Measurements from ENCODE around the gene LTB4R2. TPM values are rescaled to one million over a fixed set of nuclear protein-coding genes. Genes with fewer than 3 reads are reported as not detected.
"Not testable (repeated sequence)": the region's sequence is repeated elsewhere in the genome, so short reads cannot be mapped to it uniquely, and the experiment has no call there.

Gene LTB4R2
- total RNA-seq, 1 donor = 12.6 TPM

- no peak overlapping the region for H3K4me3 ChIP-seq (ENCODE audit: low read length)
- H3K4me1 ChIP-seq (ENCODE audit: insufficient read depth, low read length) = peaks cover 76% of the 10 kb centered on the region
- H3K9me3 ChIP-seq (ENCODE audit: low read depth, low read length) = no peaks in the 10 kb centered on the region
- H3K27me3 ChIP-seq (ENCODE audit: insufficient read depth, low read length) = no peaks in the 10 kb centered on the region
Observed at GRCh38 chr14:24316597-24316950, 6.6 kb downstream of the LTB4R2 start.

DNA sequence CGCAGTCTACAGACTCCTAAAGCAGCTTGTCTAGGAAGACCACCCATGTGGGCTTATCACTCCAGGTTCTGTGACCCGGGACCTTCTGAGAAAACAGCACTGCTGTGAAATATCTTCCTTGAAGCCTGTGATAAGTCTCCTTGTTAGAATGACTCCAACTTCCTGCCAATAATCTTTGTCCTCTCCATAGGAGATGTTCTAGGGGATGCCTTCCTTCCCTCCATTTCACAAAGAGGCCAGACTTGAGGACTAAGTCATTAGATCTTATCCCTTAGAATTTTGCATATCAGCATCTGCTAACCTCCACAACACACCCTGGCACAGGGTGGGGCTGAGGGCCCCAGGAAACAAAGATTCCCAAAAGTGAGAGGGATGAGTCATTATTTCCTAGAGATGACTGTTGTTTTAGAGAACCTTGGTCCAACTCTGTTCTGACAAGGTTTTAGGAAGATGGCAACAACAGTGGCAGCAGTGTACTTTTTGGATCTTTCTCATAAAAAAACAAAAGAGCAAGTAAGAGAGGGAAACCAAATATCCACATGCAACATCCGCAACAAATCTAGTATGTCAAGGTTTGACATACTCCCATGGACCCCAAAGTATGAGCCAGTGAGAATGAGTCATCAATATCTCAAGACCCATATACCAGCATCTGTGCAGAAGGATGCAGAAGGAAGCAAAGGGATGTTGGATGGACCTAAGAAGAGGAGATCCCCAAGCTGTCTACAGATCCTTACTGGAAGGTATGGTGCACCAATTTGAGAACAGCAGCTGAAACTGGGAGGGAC is 7.4 kb downstream of the LTB4R2 start:
- H3K4me1 ChIP-seq (ENCODE audit: insufficient read depth, low read length) = peaks cover 68% of the 10 kb centered on the region
- no peaks in the 10 kb centered on the region for H3K9me3 ChIP-seq (ENCODE audit: low read depth, low read length)
- no peak overlapping the region for H3K4me3 ChIP-seq (ENCODE audit: low read length)
- no peaks in the 10 kb centered on the region for H3K27me3 ChIP-seq (ENCODE audit: insufficient read depth, low read length)

DNA sequence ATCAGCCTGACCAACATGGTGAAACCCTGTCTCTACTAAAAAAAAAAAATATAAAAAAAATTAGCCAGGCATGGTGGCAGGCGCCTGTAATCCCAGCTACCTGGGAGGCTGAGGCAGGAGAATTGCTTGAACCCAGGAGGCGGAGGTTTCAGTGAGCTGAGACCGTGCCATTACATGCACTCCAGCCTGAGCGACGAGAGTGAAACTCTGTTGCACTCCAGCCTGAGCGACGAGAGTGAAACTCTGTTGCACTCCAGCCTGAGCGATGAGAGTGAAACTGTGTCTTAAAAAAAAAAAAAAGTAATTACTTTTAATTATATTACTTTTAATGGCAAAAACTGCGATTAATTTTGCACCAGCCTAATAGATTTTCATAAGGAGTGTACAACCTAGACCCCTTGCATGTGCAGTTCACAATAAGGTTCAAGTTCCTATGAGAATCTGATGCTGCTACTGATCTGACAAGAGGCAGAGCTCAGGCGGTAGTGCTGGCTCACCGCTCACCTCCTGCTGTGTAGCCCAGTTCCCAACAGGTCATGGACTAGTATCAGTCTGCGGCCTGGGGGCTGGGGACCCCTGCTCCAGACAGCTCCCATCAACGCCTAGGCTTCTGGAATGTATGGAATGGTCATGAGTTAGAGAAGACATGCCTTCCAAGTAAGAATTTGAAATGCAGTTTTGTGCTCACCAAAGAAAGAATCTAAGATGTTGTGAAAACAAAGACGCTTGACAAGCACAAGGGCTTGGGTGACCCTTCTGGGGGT is 11.5 kb downstream of the LTB4R2 start:
- peaks cover 34% of the 10 kb centered on the region for H3K4me1 ChIP-seq (ENCODE audit: insufficient read depth, low read length)
- H3K27me3 ChIP-seq (ENCODE audit: insufficient read depth, low read length) = no peaks in the 10 kb centered on the region
- H3K4me3 ChIP-seq (ENCODE audit: low read length) = no peak overlapping the region
- no peaks in the 10 kb centered on the region for H3K9me3 ChIP-seq (ENCODE audit: low read depth, low read length)

DNA sequence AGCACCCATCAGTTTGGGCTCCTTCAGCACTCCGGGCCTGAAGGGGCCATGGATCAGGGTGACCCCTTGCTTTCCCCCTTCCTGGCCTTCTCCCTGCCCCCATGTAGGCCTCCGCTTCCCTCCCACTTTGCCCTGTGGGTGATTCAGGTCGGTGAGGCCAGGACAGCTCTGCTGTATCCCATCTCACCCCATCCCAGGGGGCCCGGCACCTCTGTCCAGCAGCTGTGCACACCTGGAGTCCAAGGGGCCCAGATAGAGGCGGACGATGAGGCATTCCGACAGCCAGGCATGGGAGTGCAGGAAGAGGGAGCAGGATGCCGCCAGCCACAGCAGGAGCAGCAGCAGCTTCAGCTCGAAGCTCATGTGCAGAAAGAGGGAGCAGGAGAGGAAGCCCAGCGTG is 12.7 kb downstream of the LTB4R2 start:
- H3K4me1 ChIP-seq (ENCODE audit: insufficient read depth, low read length) = peaks cover 34% of the 10 kb centered on the region
- H3K27me3 ChIP-seq (ENCODE audit: insufficient read depth, low read length) = no peaks in the 10 kb centered on the region
- H3K4me3 ChIP-seq (ENCODE audit: low read length) = no peak overlapping the region
- H3K9me3 ChIP-seq (ENCODE audit: low read depth, low read length) = no peaks in the 10 kb centered on the region

DNA sequence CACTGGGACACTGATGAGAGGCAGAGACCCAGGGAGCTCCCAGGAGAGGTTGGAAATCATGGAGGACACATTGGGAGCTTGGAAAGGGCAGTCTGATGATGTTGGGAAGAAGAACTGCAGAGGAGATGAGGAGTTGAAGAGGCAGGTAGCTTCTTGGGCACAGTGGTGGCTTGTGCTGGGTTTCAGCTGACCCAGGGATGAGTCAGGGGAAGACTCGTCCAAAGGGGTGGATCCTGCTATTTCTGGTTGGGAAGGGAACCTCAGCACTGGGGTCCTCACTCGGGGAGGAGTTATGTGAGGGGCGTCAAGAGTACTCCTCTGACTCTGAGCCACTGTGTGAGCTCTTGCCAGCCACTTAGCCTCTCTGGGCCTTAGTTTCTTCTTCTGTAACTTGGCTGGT is 13.4 kb downstream of the LTB4R2 start:
- Histone ChIP-seq H3K4me1 (ENCODE audit: insufficient read depth, low read length) (peaks cover 34% of the 10 kb centered on the region), H3K27me3 (ENCODE audit: insufficient read depth, low read length) (no peaks in the 10 kb centered on the region), H3K4me3 (ENCODE audit: low read length) (no peak overlapping the region), H3K9me3 (ENCODE audit: low read depth, low read length) (no peaks in the 10 kb centered on the region)

DNA sequence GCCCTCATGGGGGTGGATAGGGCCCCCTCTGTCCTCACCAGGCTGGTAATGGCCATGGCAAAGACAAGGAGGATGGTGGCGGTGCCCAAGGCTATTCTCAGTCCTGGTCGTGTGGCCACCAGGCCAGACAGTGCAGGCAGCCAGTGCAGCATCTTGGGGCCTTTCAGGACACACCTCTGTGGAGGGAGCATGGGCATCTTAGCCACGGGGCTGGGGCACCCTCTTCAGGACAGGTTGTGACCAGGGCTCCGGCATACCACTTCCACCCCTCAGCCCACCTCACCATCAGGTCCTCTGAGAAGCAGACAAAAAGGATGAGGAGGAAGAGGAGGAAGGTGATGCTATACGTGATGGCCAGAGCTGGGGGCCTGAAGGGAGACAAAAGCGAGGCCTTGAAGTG is 14.1 kb downstream of the LTB4R2 start:
- Histone ChIP-seq H3K4me1 (ENCODE audit: insufficient read depth, low read length) (peaks cover 34% of the 10 kb centered on the region), H3K4me3 (ENCODE audit: low read length) (no peak overlapping the region), H3K9me3 (ENCODE audit: low read depth, low read length) (no peaks in the 10 kb centered on the region), H3K27me3 (ENCODE audit: insufficient read depth, low read length) (no peaks in the 10 kb centered on the region)

GRCh38 chr14:24325041-24325530 is 15.1 kb downstream of the LTB4R2 start:
- H3K4me1 ChIP-seq (ENCODE audit: insufficient read depth, low read length) = peaks cover 43% of the 10 kb centered on the region
- H3K4me3 ChIP-seq (ENCODE audit: low read length) = no peak overlapping the region
- H3K27me3 ChIP-seq (ENCODE audit: insufficient read depth, low read length) = no peaks in the 10 kb centered on the region
- no peaks in the 10 kb centered on the region for H3K9me3 ChIP-seq (ENCODE audit: low read depth, low read length)

GRCh38 chr14:24325963-24326362 is 16.0 kb downstream of the LTB4R2 start:
- H3K4me1 ChIP-seq (ENCODE audit: insufficient read depth, low read length) = peaks cover 51% of the 10 kb centered on the region

DNA sequence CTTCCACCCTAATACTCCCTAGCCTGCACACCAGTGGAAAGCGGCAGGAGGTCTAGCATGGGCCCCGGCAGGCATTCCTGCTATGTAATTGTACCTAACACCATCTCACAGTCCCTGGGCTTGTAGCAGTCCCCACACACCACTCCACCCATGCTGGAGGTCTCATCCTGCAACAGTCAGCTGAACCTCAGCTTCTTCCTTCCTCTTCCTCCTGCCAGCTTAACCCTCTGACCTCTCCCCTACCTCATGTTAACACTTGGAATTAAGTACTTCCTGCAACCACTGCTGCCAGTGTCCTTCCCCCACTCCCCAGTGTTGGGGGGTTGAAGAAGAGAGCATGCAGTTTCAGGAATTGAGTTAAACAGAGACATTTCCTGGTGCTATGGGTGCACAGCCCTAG is 17.4 kb downstream of the LTB4R2 start:
- peaks cover 64% of the 10 kb centered on the region for H3K4me1 ChIP-seq (ENCODE audit: insufficient read depth, low read length)

More at GRCh38 chr14:24325963-24326362, 16.0 kb downstream of the LTB4R2 start:
- Histone ChIP-seq H3K4me3 (ENCODE audit: low read length) (no peak overlapping the region), H3K27me3 (ENCODE audit: insufficient read depth, low read length) (no peaks in the 10 kb centered on the region), H3K9me3 (ENCODE audit: low read depth, low read length) (no peaks in the 10 kb centered on the region)

GRCh38 chr14:24327914-24328313 is 18.0 kb downstream of the LTB4R2 start:
- not testable (repeated sequence) for H3K4me3 ChIP-seq (ENCODE audit: low read length); H3K27me3 ChIP-seq (ENCODE audit: insufficient read depth, low read length); H3K9me3 ChIP-seq (ENCODE audit: low read depth, low read length)
- peaks cover 70% of the 10 kb centered on the region for H3K4me1 ChIP-seq (ENCODE audit: insufficient read depth, low read length)

More for the DNA sequence above, 17.4 kb downstream of the LTB4R2 start:
- H3K27me3 ChIP-seq (ENCODE audit: insufficient read depth, low read length) = no peaks in the 10 kb centered on the region
- H3K9me3 ChIP-seq (ENCODE audit: low read depth, low read length) = no peaks in the 10 kb centered on the region
- H3K4me3 ChIP-seq (ENCODE audit: low read length) = no peak overlapping the region

- Histone ChIP-seq H3K4me1 (ENCODE audit: insufficient read depth, low read length) (peaks cover 83% of the 10 kb centered on the region), H3K9me3 (ENCODE audit: low read depth, low read length) (no peaks in the 10 kb centered on the region), H3K27me3 (ENCODE audit: insufficient read depth, low read length) (peaks cover 9% of the 10 kb centered on the region), H3K4me3 (ENCODE audit: low read length) (no peak overlapping the region)
Observed at GRCh38 chr14:24329073-24329663, 19.2 kb downstream of the LTB4R2 start.

- H3K9me3 ChIP-seq (ENCODE audit: low read depth, low read length) = no peaks in the 10 kb centered on the region
- peaks cover 14% of the 10 kb centered on the region for H3K27me3 ChIP-seq (ENCODE audit: insufficient read depth, low read length)
- no peak overlapping the region for H3K4me3 ChIP-seq (ENCODE audit: low read length)
- peaks cover 88% of the 10 kb centered on the region for H3K4me1 ChIP-seq (ENCODE audit: insufficient read depth, low read length)
Observed at GRCh38 chr14:24329736-24330135, 19.8 kb downstream of the LTB4R2 start.

DNA sequence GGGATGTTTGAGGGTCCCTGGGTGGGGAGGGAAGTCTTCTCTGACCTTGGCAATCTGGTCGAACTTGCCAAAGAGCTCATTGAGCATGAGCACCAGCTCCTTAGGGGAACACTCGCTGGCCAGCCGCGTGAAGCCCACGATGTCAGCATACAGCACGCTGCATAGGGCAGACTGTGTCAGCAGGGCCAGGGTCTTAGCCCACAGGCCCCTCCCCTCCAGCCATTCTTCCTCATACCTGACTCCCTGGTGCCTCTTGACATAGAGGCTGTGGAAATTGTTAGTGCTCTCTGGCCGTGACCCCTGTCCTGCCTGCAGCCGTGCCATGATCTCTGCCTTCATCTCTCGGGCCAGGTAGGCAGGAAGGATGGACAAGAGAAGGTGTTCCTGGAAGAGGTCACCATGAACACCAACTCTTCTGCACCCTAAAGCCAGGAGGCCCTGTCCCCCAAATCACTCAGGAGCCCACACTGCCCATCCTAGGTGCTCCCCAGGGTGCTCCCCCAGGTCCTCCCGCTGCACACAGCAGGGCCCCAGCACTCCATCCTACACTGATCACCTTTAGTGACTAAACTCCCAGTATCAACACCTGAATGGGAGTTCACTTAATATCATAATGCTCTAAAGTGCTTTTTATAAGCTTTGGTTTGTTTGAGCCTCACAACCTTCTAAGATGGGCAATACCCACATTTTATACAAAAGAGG is 21.2 kb downstream of the LTB4R2 start:
- peaks cover 99% of the 10 kb centered on the region for H3K4me1 ChIP-seq (ENCODE audit: insufficient read depth, low read length)
- H3K4me3 ChIP-seq (ENCODE audit: low read length) = no peak overlapping the region
- H3K9me3 ChIP-seq (ENCODE audit: low read depth, low read length) = no peaks in the 10 kb centered on the region
- H3K27me3 ChIP-seq (ENCODE audit: insufficient read depth, low read length) = peaks cover 21% of the 10 kb centered on the region

DNA sequence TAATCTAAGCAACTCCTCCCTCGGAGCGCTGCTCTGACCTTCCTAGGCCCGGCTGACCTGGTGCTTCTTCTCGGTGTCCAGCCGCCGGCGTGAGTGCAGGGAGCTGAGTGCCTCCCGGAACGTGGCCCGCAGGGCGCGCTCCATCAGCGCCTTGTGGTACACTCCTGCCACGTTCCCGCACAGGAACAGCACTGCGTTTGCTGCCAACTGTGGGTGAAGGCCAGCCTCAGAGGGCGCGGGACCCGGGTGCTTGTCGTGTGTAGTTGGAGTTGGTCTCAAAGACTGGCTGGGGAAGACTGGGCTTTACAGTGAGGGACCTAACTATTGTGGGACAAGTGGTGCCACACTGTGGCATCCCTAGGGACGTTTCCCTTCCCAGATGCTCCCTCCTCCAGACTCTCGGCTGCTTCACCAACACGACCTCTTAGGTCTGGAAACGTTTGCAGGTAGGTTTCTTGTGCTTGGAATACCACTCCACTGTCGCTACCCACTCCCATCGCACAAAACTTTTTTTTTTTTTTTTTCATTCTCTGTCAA is 21.9 kb downstream of the LTB4R2 start:
- Histone ChIP-seq H3K9me3 (ENCODE audit: low read depth, low read length) (no peaks in the 10 kb centered on the region), H3K4me3 (ENCODE audit: low read length) (no peak overlapping the region), H3K4me1 (ENCODE audit: insufficient read depth, low read length) (peaks cover 99% of the 10 kb centered on the region), H3K27me3 (ENCODE audit: insufficient read depth, low read length) (peaks cover 21% of the 10 kb centered on the region)
